GM23248 (cell line): ENCODE results near the gene KRT27.
"Not testable (repeated sequence)": the region's sequence is repeated elsewhere in the genome, so short reads cannot be mapped to it uniquely, and the experiment has no call there.

Experiments
- EZH2 ChIP-seq: fragments of 200-600 bp; sonication (generic); IDR thresholded peaks from 2 replicates; pipeline ENCODE4 v1.6.1; 2018; ENCODE audit warnings: antibody characterized with exemption, mild to moderate bottlenecking; ENCODE audit not compliant: insufficient read depth, poor library complexity, severe bottlenecking
- EZH2phosphoT487 ChIP-seq: fragments of 200-600 bp; sonication (generic); IDR thresholded peaks from 2 replicates; pipeline ENCODE4 v1.6.1; 2018; ENCODE audit warnings: antibody characterized with exemption, moderate library complexity, mild to moderate bottlenecking, low read depth; ENCODE audit not compliant: insufficient read depth

GRCh38 chr17:40814657-40815056, 32.3 kb upstream of the KRT27 start:
- TF ChIP-seq EZH2, EZH2phosphoT487: not testable (repeated sequence)
